ENCODE results near the gene PRR11. TPM values are rescaled to one million over a fixed set of nuclear protein-coding genes. Genes with fewer than 3 reads are reported as not detected.

Gene PRR11
- total RNA-seq, 1 donor from 2014 or later, result 9.6 TPM

DNA sequence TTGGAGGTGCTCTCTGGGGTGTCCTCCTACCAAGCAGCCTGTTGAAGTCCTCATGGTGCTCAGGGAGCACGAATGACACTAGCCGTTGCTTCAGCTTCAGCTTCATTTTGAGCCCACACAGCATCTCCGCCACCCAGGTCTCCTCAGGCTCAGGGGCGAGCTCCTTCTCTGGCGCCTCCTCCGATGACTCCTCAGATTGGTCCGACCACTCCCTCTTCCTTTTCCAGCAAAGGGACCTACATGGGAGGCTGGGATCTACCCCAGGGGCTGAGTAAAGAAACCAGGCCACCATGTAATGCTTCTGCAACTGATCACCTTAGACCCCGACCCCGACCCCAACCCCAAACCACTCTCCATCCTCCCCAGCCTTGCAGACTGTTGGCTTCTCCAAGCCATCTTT is 25.9 kb downstream of the PRR11 start:
- Mint-ChIP-seq H3K27me3 (ENCODE audit: unreplicated experiment) (peaks cover 3% of the 10 kb centered on the region), H3K27ac (ENCODE audit: unreplicated experiment) (no peak overlapping the region), H3K4me3 (ENCODE audit: unreplicated experiment) (no peak overlapping the region), H3K9me3 (ENCODE audit: unreplicated experiment) (peaks cover 5% of the 10 kb centered on the region), H3K4me1 (ENCODE audit: low read depth, unreplicated experiment) (no peaks in the 10 kb centered on the region), H3K36me3 (ENCODE audit: unreplicated experiment) (no peaks in the 10 kb centered on the region)
- no peak for TF ChIP-seq CTCF (IDR thresholded peaks at IDR 0.05; ENCODE audit: partially characterized antibody, unreplicated experiment)
- no peak for DNase-seq

GRCh38 chr17:59185997-59186396 is 30.5 kb downstream of the PRR11 start:
- Mint-ChIP-seq H3K9me3 (ENCODE audit: unreplicated experiment) (no peaks in the 10 kb centered on the region), H3K4me3 (ENCODE audit: unreplicated experiment) (no peak overlapping the region), H3K27me3 (ENCODE audit: unreplicated experiment) (no peaks in the 10 kb centered on the region), H3K36me3 (ENCODE audit: unreplicated experiment) (no peaks in the 10 kb centered on the region), H3K4me1 (ENCODE audit: low read depth, unreplicated experiment) (no peaks in the 10 kb centered on the region), H3K27ac (ENCODE audit: unreplicated experiment) (no peak overlapping the region)
- no peak for DNase-seq
- no peak for TF ChIP-seq CTCF (IDR thresholded peaks at IDR 0.05; ENCODE audit: partially characterized antibody, unreplicated experiment)

- Mint-ChIP-seq H3K36me3 (ENCODE audit: unreplicated experiment) (no peaks in the 10 kb centered on the region), H3K9me3 (ENCODE audit: unreplicated experiment) (no peaks in the 10 kb centered on the region)
- no peak for DNase-seq
Measured at GRCh38 chr17:59186850-59187249, 31.3 kb downstream of the PRR11 start.

GRCh38 chr17:59190806-59191205 is 35.3 kb downstream of the PRR11 start:
- no peak for DNase-seq
- Mint-ChIP-seq H3K9me3 (ENCODE audit: unreplicated experiment) (no peaks in the 10 kb centered on the region), H3K27me3 (ENCODE audit: unreplicated experiment) (no peaks in the 10 kb centered on the region), H3K36me3 (ENCODE audit: unreplicated experiment) (no peaks in the 10 kb centered on the region), H3K4me1 (ENCODE audit: low read depth, unreplicated experiment) (no peaks in the 10 kb centered on the region), H3K4me3 (ENCODE audit: unreplicated experiment) (no peak overlapping the region), H3K27ac (ENCODE audit: unreplicated experiment) (no peak overlapping the region)
- no peak for TF ChIP-seq CTCF (IDR thresholded peaks at IDR 0.05; ENCODE audit: partially characterized antibody, unreplicated experiment)

More at GRCh38 chr17:59186850-59187249, 31.3 kb downstream of the PRR11 start:
- H3K4me3 Mint-ChIP-seq (ENCODE audit: unreplicated experiment), result no peak overlapping the region
- H3K27ac Mint-ChIP-seq (ENCODE audit: unreplicated experiment), result no peak overlapping the region
- no peaks in the 10 kb centered on the region for H3K27me3 Mint-ChIP-seq (ENCODE audit: unreplicated experiment)
- no peak for TF ChIP-seq CTCF (IDR thresholded peaks at IDR 0.05; ENCODE audit: partially characterized antibody, unreplicated experiment)
- H3K4me1 Mint-ChIP-seq (ENCODE audit: low read depth, unreplicated experiment), result no peaks in the 10 kb centered on the region

GRCh38 chr17:59193336-59193862 is 37.9 kb downstream of the PRR11 start:
- no peak for TF ChIP-seq CTCF (IDR thresholded peaks at IDR 0.05; ENCODE audit: partially characterized antibody, unreplicated experiment)
- no peaks in the 10 kb centered on the region for H3K4me1 Mint-ChIP-seq (ENCODE audit: low read depth, unreplicated experiment)
- DNase-seq, result no peak
- no peaks in the 10 kb centered on the region for H3K9me3 Mint-ChIP-seq (ENCODE audit: unreplicated experiment)
- H3K36me3 Mint-ChIP-seq (ENCODE audit: unreplicated experiment), result no peaks in the 10 kb centered on the region
- H3K27me3 Mint-ChIP-seq (ENCODE audit: unreplicated experiment), result no peaks in the 10 kb centered on the region
- no peak overlapping the region for H3K4me3 Mint-ChIP-seq (ENCODE audit: unreplicated experiment)
- H3K27ac Mint-ChIP-seq (ENCODE audit: unreplicated experiment), result no peak overlapping the region
